ENCODE data around the gene PKNOX2.

GRCh38 chr11:125154378-125155099, 10.0 kb upstream of the PKNOX2 start:
- TF ChIP-seq CTCF (conservative IDR thresholded peaks at IDR 0.05) (no peak), ZFX (IDR thresholded peaks at IDR 0.05) (no peak)

Measured in C4-2B (cell line).